Measurements from ENCODE around the gene BDH2.

Gene BDH2

GRCh38 chr4:103104886-103105285, 5.3 kb upstream of the BDH2 start:
- DNase-seq = no peak
- H3K27ac Mint-ChIP-seq = no peak overlapping the region
- H3K4me3 Mint-ChIP-seq = no peak overlapping the region
- no peaks in the 10 kb centered on the region for H3K27me3 Mint-ChIP-seq (ENCODE audit: low read depth, poor library complexity)
- H3K36me3 Mint-ChIP-seq (ENCODE audit: low read depth) = peaks cover 30% of the 10 kb centered on the region
- H3K4me1 Mint-ChIP-seq = peaks cover 3% of the 10 kb centered on the region
- H3K9me3 Mint-ChIP-seq = no peaks in the 10 kb centered on the region
- no peak for TF ChIP-seq CTCF (IDR thresholded peaks at IDR 0.05)

- no peak for DNase-seq
- Mint-ChIP-seq H3K4me1 (peaks cover 40% of the 10 kb centered on the region), H3K27ac (no peak overlapping the region), H3K36me3 (ENCODE audit: low read depth) (peaks cover 7% of the 10 kb centered on the region), H3K4me3 (no peak overlapping the region), H3K9me3 (no peaks in the 10 kb centered on the region), H3K27me3 (ENCODE audit: low read depth, poor library complexity) (peaks cover 3% of the 10 kb centered on the region)
- no peak for TF ChIP-seq CTCF (IDR thresholded peaks at IDR 0.05)
Measured at GRCh38 chr4:103100691-103101090, 1.1 kb upstream of the BDH2 start.

GRCh38 chr4:103098756-103099440, 736 bp downstream of the BDH2 start:
- no peak for DNase-seq
- H3K36me3 Mint-ChIP-seq (ENCODE audit: low read depth) = peaks cover 17% of the 10 kb centered on the region
- TF ChIP-seq CTCF (IDR thresholded peaks at IDR 0.05) = no peak
- peaks cover 40% of the 10 kb centered on the region for H3K4me1 Mint-ChIP-seq
- H3K9me3 Mint-ChIP-seq = no peaks in the 10 kb centered on the region
- H3K4me3 Mint-ChIP-seq = peak overlapping the region; percentile 93
- peaks cover 3% of the 10 kb centered on the region for H3K27me3 Mint-ChIP-seq (ENCODE audit: low read depth, poor library complexity)
- no peak overlapping the region for H3K27ac Mint-ChIP-seq

- Mint-ChIP-seq H3K4me1 (peaks cover 40% of the 10 kb centered on the region), H3K9me3 (no peaks in the 10 kb centered on the region), H3K36me3 (ENCODE audit: low read depth) (peaks cover 19% of the 10 kb centered on the region), H3K4me3 (peak overlapping the region; percentile 93), H3K27me3 (ENCODE audit: low read depth, poor library complexity) (peaks cover 3% of the 10 kb centered on the region), H3K27ac (no peak overlapping the region)
- peak; percentile 11 for DNase-seq
- TF ChIP-seq CTCF (IDR thresholded peaks at IDR 0.05) = no peak
Measured at GRCh38 chr4:103098341-103098740, 1.3 kb downstream of the BDH2 start.

- H3K27ac Mint-ChIP-seq = peak overlapping the region; percentile 37
- no peak for TF ChIP-seq CTCF (IDR thresholded peaks at IDR 0.05)
- peak overlapping the region; percentile 47 for H3K4me3 Mint-ChIP-seq
- H3K36me3 Mint-ChIP-seq (ENCODE audit: low read depth) = peaks cover 27% of the 10 kb centered on the region
- no peak for DNase-seq
- H3K4me1 Mint-ChIP-seq = peaks cover 40% of the 10 kb centered on the region
- peaks cover 3% of the 10 kb centered on the region for H3K27me3 Mint-ChIP-seq (ENCODE audit: low read depth, poor library complexity)
- H3K9me3 Mint-ChIP-seq = no peaks in the 10 kb centered on the region
Measured at GRCh38 chr4:103097112-103097511, 2.5 kb downstream of the BDH2 start.

- H3K4me3 Mint-ChIP-seq = no peak overlapping the region
- H3K27ac Mint-ChIP-seq = no peak overlapping the region
- H3K27me3 Mint-ChIP-seq (ENCODE audit: low read depth, poor library complexity) = peaks cover 3% of the 10 kb centered on the region
- H3K9me3 Mint-ChIP-seq = no peaks in the 10 kb centered on the region
- TF ChIP-seq CTCF (IDR thresholded peaks at IDR 0.05) = no peak
- DNase-seq = no peak
- H3K36me3 Mint-ChIP-seq (ENCODE audit: low read depth) = peaks cover 47% of the 10 kb centered on the region
- H3K4me1 Mint-ChIP-seq = peaks cover 45% of the 10 kb centered on the region
Measured at GRCh38 chr4:103095080-103095479, 4.6 kb downstream of the BDH2 start.

Data from nephron progenitor cell (in vitro differentiated cells).